Fibroblast of skin of right quadriceps (primary cell): ENCODE data around the gene HES1.
"Not testable (repeated sequence)": the region's sequence is repeated elsewhere in the genome, so short reads cannot be mapped to it uniquely, and the experiment has no call there.

Source experiments
- DNase-seq: peaks from one replicate; pipeline ENCODE4 v3.0.0-alpha.2; 2013

HES1 gene

DNA sequence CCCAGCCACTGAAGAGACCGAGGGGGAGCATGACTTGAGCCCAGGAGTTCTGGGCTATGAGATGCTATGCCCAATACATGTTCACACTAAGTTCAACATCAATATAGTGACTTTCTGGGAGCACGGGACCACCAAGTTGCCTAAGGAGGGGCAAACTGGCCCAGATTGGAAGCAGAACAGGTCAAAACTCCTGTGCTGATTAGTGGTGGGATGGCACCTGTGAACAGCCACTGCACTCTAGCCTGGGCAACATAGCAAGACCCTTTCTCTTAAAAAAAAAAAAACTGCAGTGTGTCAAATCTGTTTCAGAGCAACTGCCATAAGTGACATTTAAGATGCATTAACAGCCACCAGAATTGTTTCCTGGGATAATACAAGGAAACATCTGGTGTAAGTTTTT, 9.8 kb downstream of the HES1 start:
- no peak for DNase-seq

DNA sequence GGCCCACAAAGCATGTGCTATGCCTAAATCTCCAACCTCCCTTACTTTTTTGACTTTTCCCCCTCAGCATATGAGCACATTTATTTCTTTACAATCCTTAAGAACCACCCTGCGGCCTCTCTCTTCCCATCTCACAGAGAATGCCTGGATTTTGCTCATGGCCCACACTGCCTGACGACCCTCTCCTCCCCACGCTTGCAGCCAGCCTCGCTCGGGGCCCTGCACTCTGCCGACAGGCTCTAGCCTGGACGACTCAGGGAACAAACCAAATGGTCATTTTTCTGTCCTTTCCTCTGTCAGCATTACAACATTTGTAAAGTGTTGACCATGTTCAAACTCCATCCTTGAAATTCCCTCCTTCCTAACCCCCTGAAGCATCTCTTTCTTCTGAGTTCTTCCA, 11.7 kb downstream of the HES1 start:
- DNase-seq: no peak

DNA sequence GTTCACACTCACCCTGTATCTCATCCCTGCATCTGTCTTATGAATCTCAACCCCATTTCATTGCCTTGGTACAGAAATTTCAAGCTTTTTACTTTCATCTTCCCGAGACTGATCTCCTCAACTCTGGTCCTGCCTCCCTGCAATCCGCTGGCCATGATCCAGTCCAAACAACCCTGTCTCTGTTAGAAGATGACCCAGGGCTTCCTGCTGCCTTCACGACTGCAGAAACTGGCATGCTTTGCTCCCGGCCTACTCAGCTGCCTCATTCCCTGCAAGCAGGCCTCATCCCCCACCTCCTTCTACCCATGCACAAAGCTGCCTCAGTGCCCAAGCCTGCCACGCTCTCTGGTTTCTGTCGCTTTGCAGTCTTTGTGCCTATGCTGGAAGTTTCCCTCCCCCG, 12.4 kb downstream of the HES1 start:
- DNase-seq: peak; percentile 47

DNA sequence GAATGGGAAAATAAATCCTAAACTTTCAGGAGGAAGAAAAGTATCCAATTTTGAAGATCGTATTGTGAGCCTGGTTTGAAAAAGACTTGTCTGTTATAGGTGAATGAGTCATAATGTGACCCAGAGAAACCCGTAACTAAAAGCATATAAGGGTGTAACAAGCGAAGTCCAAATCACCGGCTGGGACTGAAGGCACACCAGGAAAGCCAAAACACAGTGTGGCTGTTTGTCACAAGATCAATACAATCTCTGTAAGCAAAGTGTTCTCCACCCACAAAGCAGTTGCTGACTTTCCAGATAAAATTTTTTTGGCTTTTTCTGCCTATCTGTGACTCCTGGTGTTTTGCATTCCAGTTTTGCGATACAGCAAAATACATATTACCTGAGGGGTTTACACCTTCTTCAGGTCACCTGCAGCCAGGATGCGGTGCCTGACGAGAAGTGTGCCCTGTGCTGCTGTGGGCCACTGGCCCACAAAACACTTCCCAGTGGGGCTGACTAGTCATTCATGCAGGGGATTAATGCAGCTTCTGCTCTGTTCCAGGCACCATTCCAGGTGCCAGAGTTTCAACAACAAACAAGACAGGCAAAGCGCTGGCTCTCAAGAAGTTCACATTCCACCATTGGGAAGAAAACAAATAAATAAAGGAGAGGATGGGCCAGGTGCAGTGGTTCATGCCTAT, 14.4 kb downstream of the HES1 start:
- no peak for DNase-seq

DNA sequence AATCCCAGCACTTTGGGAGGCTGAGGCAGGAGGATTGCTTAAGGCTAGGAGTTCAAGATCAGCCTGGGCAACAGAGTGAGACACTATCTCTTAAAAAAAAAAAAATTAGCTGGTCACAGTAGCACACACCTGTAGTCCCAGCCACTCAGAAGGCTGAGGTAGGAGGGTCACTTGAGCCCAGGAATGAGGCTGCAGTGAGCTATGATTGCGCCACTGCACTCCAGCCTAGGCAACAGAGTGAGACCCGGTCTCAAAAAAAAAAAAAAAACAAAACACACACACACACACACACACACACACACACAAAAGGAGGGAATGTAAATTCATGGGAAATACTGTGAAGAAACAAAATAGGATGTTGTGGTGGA, 15.0 kb downstream of the HES1 start:
- not testable (repeated sequence) for DNase-seq

DNA sequence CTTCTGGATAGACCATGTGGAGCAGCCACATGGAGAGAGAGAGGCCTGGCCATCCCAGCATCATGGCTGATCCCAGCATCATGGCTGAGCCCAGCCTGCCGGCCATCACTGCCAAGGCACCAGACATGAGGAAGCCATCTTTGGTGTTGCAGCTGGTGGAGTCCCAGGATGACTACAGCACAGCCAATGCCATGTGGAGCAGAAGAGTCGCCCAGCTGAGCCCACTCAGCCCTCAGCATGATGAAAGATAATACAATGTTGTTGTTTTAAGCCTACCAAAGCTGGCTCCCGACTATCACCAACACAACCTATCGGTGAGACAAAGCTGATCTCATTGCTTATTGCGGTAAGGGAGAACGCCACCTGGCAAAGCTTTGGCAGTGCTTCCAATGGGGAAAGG, 18.4 kb downstream of the HES1 start:
- DNase-seq: no peak

DNA sequence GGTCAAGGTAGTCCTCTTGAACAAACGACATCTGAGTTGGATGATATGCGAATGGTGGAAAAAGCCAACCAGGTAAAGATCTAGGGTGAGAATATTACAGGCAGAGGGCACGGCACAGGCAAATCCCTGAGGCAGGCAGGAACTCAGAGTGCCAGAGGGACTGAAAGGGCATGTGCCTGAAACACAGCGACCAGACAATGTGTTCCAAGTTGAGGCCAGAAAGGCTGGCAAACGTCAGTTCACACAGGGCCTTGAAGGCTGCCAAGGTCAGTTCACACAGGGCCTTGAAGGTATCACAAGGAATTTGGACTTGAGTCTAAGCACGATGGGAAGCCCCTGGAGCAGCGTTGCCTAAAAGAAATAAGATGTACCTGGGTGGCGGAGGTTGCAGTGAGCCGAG, 20.1 kb downstream of the HES1 start:
- no peak for DNase-seq

DNA sequence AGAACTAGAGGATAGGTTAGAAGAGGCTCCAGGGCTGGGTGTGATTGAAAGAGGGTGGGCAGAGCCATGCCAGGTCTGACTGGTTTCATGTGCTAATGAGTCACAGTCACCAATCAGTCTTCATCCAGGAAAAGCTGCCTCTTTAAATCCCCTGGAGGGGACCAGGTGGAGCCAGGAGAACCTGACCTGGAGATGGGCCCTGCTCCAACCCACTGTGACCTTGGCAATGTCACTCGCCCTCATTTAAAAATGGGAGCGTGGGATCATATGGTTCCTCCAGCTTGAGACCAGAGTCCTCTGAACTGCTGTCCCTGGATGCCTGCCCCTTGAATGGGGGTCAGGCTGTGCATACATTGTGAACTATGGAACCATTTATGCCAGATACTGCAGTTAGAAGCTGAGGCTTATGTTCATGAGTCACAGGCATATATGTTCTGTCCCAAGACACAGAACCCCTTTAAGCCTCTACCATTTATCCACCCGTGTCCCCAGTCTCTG, 23.0 kb downstream of the HES1 start:
- DNase-seq: no peak

DNA sequence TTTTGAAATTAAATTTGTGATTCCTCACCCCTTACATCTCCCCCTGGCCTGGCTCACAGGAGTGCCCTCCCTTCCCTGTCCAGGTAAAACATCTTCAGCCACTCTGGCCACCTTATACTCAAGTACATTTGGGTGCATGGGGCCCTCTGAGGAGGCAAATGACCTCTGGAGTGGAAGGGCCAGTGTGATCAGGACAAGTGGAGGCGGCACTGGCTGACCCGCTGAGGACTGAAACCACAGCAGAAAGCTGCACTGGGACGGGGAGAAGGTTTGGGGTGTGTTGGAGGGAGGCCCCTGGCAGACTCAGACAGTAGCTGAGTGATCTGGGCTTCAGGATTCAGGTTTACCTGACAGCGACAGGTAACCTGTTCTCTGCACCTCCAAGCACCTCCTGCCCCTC, 24.2 kb downstream of the HES1 start:
- no peak for DNase-seq

DNA sequence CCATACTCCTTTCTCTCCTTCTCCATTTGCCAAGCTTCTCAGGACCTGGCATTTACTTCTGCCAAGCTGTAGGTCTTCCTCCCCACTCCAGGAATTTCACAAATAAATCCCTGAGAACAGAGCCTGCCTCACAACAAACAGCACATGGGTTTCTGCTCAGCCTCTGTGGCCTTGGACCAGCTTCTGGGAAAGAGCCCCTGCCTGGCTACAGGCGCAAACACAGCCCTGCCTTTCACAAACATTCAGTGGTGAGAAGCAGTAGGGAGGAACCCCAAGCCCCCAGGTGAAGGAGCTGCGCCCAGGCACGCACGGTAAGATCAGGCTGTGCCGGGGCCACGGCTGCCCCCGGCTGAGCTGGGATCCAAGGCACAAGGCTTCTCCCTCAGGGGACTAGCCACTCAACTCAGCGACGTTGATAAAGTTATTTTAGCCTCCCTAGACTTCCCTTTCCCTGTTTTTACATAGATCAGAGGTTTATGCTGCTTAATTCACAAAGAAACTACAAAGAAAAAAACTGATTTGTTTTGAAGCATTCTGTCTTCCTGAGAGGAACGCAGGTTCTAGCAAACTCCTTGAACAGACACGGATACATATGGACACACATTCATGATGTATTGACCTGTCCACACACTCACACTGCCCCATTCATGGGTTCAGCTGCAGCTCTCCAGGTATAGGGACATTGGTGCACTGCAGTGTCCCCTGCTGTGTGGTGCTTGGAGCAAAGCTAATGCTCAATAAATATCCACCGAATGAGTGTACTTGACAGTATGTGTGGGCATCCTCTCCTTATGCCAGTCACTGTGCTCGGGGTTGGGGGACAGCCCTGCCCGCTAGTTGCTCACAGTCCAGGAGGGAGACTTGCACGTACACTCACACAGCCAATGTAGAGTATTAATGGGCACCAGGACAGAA, 25.4 kb downstream of the HES1 start:
- no peak for DNase-seq

DNA sequence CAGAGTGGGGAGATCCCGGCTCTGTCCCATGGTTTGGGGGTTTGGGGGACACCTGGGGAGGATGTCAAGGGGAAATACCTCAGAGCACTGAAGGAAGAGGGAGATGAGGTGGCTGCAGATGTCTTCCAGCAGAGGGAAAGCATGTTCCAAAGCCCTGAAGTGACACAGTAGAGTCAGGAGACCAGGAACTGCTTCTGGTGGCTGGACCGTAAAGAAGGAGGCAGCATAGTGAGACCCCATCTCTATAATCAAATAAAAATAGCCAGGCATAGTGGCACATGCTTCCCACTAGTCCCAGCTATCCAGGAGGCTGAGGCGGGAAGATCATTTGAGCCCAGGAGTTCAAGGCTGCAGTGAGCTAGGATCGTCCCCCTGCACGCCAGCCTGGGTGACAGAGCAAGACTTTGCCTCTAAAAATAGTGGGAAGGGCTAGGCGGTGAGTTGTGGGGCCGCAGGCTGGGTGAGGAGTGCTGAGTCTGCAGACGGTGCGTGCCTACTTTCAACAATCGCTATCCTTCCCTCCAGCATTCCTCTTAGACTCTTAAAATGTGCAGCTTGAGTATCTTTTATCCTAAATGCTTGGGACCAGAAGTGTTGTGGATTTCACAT, 26.2 kb downstream of the HES1 start:
- DNase-seq: no peak

DNA sequence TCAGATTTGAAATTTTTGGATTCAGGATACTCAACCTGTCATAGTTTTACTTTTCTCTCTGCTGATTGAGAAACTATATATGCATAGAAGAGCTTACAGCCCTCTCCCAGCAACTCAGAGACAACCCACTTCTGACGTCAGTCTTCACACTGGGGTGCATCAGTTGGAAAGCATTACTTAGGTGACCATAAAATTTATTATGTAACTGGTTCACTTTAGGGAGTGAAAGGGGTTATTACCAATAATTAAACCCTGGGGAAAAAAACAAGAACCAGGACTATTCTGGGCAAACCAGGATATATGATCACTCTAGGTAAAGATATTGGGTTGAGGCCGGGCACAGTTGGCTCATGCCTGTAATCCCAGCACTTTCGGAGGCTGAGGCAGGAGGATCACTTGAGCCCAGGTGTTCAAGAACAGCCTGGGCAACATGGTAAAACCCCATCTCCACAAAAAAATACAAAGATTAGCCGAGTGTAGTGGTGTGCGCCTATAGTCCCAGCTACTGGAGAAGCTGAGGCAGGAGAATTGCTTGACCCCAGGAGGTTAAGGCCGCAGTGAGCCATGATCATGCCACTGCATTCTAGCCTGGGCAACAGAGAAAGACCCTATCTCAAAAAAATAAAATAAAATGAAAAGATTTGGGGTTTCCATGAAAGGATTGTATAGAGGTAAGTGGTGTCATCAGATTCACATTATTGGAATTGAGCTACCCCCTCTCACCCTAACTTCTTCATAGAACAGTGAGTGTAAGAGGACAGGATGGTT, 27.1 kb downstream of the HES1 start:
- DNase-seq: no peak

DNA sequence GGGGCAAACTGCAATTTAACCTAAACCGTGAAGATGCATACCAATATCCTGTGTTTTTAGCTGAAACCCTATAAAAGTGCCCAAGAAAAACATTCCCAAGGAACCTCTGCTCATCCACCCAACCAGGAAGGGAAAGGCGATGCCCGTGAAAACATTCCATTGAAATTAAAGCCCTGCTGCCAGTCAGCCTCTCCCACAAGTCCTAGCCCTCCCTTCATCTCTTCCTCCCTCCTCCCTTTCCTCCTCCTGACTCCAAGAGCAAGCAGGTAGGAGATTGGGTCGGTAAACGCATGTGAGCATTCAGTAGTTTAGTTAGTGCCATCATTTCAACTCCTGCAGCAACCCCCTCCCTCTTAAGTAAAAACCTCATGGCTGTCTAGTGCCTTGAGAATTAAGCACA, 27.7 kb downstream of the HES1 start:
- DNase-seq: no peak

DNA sequence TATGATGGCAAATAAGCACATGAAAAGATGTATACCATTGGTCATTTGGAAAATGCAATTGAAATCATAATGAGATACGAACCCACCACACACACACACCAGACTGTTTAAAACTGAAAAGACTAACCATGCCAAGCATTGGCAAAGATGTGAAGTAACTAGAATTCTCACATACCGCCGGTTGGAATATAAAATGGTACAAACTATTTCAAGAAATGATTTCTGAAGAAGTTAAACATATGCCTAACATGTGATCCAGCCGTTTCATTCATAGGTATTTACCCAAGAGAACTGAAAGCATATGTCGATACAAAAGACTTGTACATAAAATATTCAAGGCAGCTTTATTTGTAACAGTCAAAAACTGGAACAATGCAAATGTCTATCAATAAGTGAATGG, 28.9 kb downstream of the HES1 start:
- DNase-seq: no peak

DNA sequence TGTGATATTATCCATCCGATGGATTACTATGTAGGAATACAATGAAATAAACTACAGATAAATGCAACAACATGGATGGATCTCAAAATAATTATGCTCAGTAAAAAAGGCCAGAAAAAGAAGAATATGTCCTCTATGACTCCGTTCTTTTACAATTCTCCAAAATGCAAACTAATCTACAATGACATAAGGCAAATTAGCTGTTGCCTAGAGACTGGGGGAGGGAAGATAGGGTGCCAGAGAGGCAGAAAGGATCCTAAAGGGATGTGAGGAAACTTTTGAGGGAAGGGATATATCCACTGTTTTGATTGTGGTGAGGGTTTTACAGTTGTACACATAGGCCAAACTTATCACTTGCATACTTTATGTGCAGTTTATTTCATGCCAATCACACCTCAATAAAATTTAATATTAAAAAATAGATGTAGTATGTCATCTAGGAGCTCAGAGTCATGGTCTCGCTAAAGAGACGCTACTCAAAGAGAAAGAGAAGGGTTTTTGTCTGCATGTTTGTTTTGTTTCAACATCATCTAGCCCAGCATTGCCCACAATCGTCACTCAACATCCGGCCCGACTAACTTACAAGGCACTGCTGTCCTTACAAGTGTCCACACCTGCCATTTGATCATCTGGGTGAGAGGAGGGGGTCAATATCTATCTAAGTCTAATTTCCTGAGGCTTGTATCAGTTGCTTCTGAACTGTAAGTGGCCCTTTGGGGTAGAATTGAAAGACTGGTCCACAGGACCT, 29.5 kb downstream of the HES1 start:
- no peak for DNase-seq

DNA sequence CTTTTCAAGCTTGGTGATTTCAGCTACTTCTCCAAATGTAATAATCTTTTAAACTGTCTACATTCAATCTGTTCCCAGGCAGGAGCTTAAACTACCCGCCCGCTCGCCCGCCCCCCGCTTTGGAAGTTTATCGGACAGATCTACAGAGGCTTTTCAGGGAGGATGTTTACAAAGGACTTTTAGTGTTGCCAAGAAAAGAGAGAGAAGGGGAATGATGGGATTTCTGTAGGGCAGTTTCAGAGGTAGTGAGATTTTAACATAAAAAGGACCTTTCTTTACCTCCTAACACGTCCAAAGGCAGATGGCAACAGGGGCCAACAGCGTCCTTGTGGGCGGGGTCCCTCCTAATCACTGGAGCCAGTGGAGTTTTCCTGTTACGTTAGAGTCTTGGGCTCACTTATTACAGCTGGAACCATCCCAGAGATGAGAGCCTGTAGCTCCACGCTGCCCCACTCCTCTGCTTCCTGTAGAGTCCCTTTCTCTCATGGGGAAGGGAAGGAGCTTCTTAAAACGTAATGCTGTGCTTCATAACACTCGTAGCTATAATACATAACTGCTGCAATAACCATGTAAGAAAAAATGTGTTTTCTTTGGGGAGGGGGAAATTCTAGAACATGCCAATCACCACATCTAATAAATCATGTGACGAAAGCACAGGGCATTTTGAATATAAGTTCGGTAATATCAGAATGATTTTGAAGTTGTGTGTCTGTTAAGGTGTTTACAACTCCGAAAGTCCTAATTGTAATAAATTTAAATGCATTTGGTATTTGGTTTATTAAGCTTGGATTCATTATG, 30.9 kb downstream of the HES1 start:
- DNase-seq: peak; percentile 27

DNA sequence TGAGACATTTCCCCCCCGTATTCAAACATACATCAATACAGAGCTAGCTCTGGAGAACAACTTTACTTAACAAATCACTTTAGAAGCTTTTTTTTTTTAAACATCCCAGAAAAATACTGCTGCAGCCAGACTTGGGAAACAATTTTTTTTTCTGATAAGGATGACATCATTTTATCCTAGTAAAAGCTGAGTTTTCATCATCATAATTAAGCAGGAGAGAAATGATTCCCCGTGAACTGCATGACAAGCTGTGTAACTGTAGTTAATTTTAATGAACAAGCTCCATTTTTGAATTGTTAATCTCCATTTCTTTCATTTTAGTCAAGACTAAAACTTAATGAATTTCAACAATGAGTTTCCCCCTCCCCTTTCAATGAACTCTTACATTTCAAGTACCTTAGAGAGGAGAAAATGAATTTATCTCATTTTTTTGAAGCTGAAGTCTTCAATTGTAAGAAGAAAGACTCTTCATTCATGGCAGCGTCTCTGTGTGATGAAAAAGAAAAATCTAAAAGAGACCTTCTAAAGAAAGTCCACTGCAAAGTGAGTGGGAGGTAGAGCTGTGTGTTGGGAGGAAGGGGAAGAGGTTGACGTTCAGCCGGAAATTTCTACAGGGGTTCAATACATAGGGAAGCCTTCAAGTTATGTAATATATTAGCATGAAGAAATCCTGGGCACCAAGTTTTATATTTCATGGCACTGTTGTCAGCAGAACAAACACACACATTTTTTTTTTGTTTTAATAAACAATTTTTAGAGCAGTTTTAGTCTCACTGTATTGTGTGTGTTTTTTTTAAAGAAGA, 31.7 kb downstream of the HES1 start:
- no peak for DNase-seq

DNA sequence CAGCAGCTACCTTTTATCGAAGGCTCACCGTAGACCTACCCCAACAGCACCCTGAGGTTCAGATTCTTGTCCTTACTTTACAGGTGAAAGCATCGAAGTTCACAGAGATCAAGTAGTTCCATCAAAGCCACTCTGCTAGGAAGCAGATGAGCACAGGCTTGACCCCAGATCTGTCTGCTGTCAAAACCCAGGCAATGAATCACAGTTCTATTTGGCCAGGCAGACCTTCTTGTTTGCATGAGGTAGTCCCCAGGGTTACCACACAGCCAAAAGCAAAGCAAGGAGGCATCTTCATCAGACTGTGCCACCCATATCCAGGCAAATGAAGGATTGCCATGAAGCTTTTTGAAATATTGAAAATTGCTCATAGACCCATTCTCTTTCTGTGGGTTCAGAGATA, 33.0 kb downstream of the HES1 start:
- no peak for DNase-seq

DNA sequence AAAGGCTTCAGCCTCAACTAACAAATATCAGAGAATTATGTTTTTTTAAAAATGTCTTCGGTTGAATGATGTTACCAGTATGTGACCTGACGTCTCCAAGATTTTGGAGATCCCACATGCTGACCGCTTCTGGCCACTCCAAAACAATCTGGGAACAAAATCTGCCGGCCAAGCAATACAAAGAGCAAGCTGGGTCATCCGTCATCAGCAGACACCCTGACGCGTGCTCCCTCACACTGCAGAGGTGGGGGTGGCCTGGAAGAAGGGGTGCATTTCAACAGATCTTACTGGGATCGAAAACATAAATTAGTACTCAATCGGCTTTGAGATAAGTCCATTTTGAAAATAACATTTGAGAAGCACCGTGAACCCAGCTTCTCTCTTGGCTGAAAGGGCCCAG, 33.6 kb downstream of the HES1 start:
- DNase-seq: no peak

DNA sequence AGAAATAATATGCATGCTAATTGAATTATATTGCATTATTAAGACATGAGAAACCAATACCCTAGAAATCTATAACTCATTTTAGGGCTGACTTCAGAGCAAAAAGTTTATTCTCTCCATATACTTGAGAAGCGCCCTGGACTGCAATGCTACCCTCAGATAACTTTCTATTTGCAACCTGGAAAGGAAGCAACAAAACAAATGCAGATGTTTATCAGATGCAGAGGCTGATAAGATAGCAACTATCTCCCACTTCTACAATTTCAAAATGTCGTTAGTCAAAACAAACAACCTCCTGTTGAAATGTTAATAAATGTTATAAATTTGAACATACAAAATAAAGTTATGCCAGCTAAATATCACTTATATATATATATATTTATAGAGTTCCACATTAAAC, 34.8 kb downstream of the HES1 start:
- DNase-seq: no peak

DNA sequence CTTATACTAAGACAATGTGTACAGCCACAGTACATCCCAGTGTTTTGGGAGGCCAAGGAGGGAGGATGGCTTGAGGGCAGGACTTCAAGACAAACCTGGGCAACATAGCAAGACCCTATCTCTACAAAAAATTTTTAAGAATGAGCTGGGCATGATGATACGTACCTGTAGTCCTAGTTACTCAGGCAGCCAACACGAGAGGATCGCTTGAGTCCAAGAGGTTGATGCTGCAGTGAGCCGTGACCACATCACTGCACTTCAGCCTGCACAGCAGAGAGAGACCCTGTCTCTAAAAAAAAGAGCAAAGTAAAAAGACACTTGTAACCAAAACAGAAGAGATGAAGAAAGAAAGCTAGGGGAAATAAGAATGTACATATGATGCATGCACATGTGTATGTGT, 38.5 kb downstream of the HES1 start:
- no peak for DNase-seq
